NCI-H1105 (cell line): Measurements from ENCODE around the gene SIK3.

ENCODE experiments used
- DNase-seq: peaks from one replicate; lab custom pipeline; 2025; lab: John Stamatoyannopoulos, UW

SIK3 gene

DNA sequence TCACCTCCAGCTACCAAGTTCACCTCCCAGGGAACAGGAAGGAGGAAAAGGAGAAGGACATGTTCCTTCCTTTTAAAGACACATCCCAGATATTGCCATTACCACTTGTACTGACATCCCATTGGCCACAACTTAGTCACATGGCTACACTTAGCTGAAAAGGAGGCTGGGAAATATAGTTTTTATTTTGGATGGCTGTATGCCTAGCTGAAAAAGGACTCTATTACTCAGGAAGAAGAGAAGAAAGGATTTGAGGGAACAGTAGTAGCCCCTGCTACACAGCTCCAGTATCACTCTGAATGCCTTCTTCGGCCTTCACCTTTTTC, 304.5 kb downstream of the SIK3 start:
- DNase-seq = no peak
